ENCODE measurements around the gene AUTS2. TPM values are rescaled to one million over a fixed set of nuclear protein-coding genes. Genes with fewer than 3 reads are reported as not detected.

The AUTS2 gene
- total RNA-seq, 1 experiment from 2014 or later, result 256 TPM

- Histone ChIP-seq H2AK5ac (ENCODE audit: insufficient read length, low read length) (no peak overlapping the region), H3K4ac (ENCODE audit: low read depth, low read length) (no peak overlapping the region), H3K14ac (ENCODE audit: insufficient read depth, low read length) (no peak overlapping the region), H3K27me3 (ENCODE audit: insufficient read depth, low read length) (no peaks in the 10 kb centered on the region), H3K4me2 (ENCODE audit: insufficient read depth, insufficient read length, low read length) (no peak overlapping the region), H2BK20ac (ENCODE audit: low read depth, low read length, poor library complexity, severe bottlenecking) (no peak overlapping the region), H3K9me3 (ENCODE audit: control insufficient read depth, low read depth, low read length) (no peaks in the 10 kb centered on the region), H4K8ac (replicated peaks; ENCODE audit: insufficient read length, low read depth, low read length) (no peak overlapping the region), H3K56ac (ENCODE audit: insufficient read length, low read depth, low read length) (no peak overlapping the region), H4K91ac (ENCODE audit: insufficient read length, low read depth, low read length) (no peak overlapping the region), H3K27ac (ENCODE audit: insufficient read length, low read depth, low read length) (no peak overlapping the region), H3K79me2 (ENCODE audit: insufficient read depth, low read length) (peaks cover 21% of the 10 kb centered on the region; the same call in 1 of the 2 replicates), H2BK15ac (ENCODE audit: low read depth, low read length) (no peak overlapping the region), H3K18ac (ENCODE audit: insufficient read length, low read depth, low read length) (no peak overlapping the region), H3K4me1 (ENCODE audit: insufficient read depth, low read length) (peaks cover 12% of the 10 kb centered on the region; the same call in 1 of the 2 replicates), H4K20me1 (ENCODE audit: control insufficient read depth, insufficient read depth, insufficient read length) (no peaks in the 10 kb centered on the region), H2BK5ac (ENCODE audit: insufficient read length, low read length) (no peak overlapping the region), H3K79me1 (ENCODE audit: insufficient read depth, low read depth, low read length, poor library complexity, severe bottlenecking) (peaks cover 7% of the 10 kb centered on the region), H2BK120ac (ENCODE audit: low read depth, low read length, poor library complexity, severe bottlenecking) (no peak overlapping the region), H3T11ph (ENCODE audit: low read length) (no peak overlapping the region), H2AFZ (ENCODE audit: low read length) (no peak overlapping the region), H3K9ac (ENCODE audit: extremely low read depth, insufficient read length, low read length) (no peak overlapping the region), H2BK12ac (ENCODE audit: insufficient read length, low read depth, low read length) (no peak overlapping the region), H4K5ac (ENCODE audit: insufficient read length, low read depth, low read length) (no peak overlapping the region), H3K23ac (ENCODE audit: insufficient read length, low read depth, low read length) (no peak overlapping the region), H3K23me2 (ENCODE audit: insufficient read length, low read depth, low read length, poor library complexity, severe bottlenecking) (no peaks in the 10 kb centered on the region)
- Mint-ChIP-seq H3K27ac (peak overlapping the region in 2 of 3 experiments; percentile 50 to 84; a peak in 4 of 7 replicates), H3K9me3 (no peaks in the 10 kb centered on the region), H3K36me3 (ENCODE audit: insufficient read depth in 1 of 3, low read depth in 3 of 3) (peaks cover under 1 to 46% (median 45%) of the 10 kb centered on the region in 3 experiments; a peak in 5 of 7 replicates), H3K27me3 (ENCODE audit: low read depth) (no peaks in the 10 kb centered on the region), H3K4me1 (peaks cover 70 to 88% of the 10 kb centered on the region in 2 experiments), H3K4me3 (peak overlapping the region in 1 of 2 experiments; percentile 15; a peak in 1 of 5 replicates)
- no CpG with 5 or more reads among the region's 11 CpGs for WGBS (ENCODE audit: extremely low coverage, insufficient read length, low lambda C conversion rate)
- TF ChIP-seq CTCF (conservative IDR thresholded peaks at IDR 0.05), result no peak
- DNase-seq, result no peak
These were observed 1138.6 kb downstream of the AUTS2 start for GRCh38 chr7:70736715-70737460.

Data from H9 (cell line).